GM11168 (cell line): ENCODE measurements around the gene ARFIP1.
"Not testable (repeated sequence)": the region's sequence is repeated elsewhere in the genome, so short reads cannot be mapped to it uniquely, and the experiment has no call there.

Source experiments
- in situ Hi-C: fragments of 300-500 bp; cut with MboI; formaldehyde crosslinking; loops from one replicate; pipeline ENCODE4 v1.12.0; 2022; ENCODE audit warnings: low sequenced_read_pairs; ENCODE audit not compliant: unreplicated experiment

ARFIP1 gene, protein sequence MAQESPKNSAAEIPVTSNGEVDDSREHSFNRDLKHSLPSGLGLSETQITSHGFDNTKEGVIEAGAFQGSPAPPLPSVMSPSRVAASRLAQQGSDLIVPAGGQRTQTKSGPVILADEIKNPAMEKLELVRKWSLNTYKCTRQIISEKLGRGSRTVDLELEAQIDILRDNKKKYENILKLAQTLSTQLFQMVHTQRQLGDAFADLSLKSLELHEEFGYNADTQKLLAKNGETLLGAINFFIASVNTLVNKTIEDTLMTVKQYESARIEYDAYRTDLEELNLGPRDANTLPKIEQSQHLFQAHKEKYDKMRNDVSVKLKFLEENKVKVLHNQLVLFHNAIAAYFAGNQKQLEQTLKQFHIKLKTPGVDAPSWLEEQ

GRCh38 chr4:152779513-152780266 lies at the start of gene ARFIP1, which contains the start of gene TIGD4:
ARFIP1 (plus strand) TSS chr4:152779954; CDS start chr4:152829634, 49,680 bp downstream.
TIGD4 (minus strand) TSS chr4:152779730; CDS start chr4:152771004, 8,726 bp downstream.
- in situ Hi-C loops = no loop called here

- in situ Hi-C loops = loop anchor here (10.0 kb wide), 1 partner anchor 87 kb away; no protein-coding TSS in a partner anchor
Observed at GRCh38 chr4:152731997-152732396, 47.8 kb upstream of the ARFIP1 start.

DNA sequence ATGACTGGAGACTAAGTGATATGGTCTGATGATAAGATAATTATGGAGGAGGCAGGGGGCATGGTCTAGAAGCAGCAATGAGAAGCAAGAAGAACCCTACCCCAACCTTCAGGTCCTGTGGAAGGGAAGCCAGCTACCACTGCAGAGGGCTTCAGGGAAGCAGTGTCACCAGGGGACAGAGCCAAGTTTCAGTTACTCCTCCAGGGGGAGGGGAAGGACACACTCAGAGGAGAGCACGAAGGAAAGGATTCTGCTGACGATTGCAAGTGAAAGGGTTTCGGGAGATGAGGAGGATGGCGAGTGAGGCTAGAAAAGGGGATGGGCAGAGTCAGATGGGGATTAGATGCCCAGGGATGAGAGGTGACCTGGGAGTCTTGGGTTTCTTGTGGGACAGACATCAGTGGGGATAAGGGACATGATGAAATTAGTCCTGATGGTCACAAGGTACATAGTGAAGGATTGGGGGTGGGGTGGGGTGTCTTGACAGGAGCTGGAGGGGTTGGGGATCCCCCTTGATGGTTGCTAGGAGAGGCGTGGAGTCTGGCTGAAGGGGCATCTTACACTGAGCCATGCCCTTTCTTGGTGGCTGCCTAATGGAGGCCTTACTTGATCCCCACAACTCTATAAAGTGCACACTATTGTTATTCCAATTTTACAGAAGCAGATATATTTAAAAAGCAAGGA lies 45.6 kb upstream of the ARFIP1 start:
- in situ Hi-C loops = loop anchor here (10.0 kb wide), 1 partner anchor 89 kb away; no protein-coding TSS in a partner anchor

GRCh38 chr4:152734699-152735050 lies 45.1 kb upstream of the ARFIP1 start:
- in situ Hi-C loops = loop anchor here (10.0 kb wide), 1 partner anchor 90 kb away; no protein-coding TSS in a partner anchor

- in situ Hi-C loops = loop anchor here (10.0 kb wide), 1 partner anchor 91 kb away; no protein-coding TSS in a partner anchor
Observed at GRCh38 chr4:152735396-152735859, 44.3 kb upstream of the ARFIP1 start.

GRCh38 chr4:152735906-152736305 lies 43.8 kb upstream of the ARFIP1 start:
- in situ Hi-C loops = loop anchor here (10.0 kb wide), 1 partner anchor 91 kb away; no protein-coding TSS in a partner anchor

GRCh38 chr4:152738827-152739226 lies 40.9 kb upstream of the ARFIP1 start:
- in situ Hi-C loops = loop anchor here (10.0 kb wide), 1 partner anchor 94 kb away; no protein-coding TSS in a partner anchor

GRCh38 chr4:152747444-152747843 lies 32.3 kb upstream of the ARFIP1 start:
- in situ Hi-C loops = no loop called here

DNA sequence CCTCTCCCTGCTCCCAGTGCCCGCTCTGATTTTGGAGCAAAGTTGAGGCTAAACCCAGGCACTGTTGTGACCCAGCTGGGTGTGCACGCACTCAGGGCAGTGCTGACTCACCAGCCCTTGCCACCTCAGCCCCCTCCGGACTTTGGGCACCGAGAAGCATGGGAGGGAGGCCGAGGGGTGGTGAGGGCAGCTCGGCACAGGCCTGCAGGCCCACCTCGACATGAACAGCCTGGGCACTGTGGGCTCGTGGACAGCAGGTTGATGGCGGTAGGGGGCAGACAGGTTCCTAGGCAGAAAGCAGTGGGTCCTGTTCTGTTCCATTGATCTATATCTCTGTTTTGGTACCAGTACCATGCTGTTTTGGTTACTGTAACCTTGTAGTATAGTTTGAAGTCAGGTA lies 31.1 kb upstream of the ARFIP1 start:
- in situ Hi-C loops = no loop called here

GRCh38 chr4:152763796-152764195 lies 16.0 kb upstream of the ARFIP1 start:
- in situ Hi-C loops = no loop called here

- in situ Hi-C loops = not testable (repeated sequence)
Observed at GRCh38 chr4:152765069-152765737, 14.6 kb upstream of the ARFIP1 start.

GRCh38 chr4:152771741-152772533 lies 7.8 kb upstream of the ARFIP1 start:
- in situ Hi-C loops = no loop called here

- in situ Hi-C loops = no loop called here
Observed at GRCh38 chr4:152773339-152773738, 6.4 kb upstream of the ARFIP1 start.

DNA sequence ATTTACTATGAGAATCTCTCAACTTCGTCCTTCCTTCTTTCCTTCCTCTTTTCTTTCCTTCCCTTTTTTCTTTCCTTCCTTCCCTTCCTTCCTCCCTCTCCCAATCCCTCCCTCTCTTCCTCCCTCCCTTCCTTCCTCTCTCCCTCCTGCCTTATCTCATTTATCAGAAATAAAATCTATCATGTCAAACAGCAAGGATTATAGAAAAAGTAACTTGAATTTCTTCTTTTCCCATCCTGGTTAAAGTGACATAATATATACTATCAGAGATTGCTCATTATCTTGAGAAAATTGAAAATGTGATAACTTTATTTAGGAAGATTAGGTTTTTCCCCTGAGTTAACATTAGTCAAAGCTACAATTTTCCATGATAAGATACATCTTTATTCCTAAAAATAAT lies 5.8 kb upstream of the ARFIP1 start:
- in situ Hi-C loops = no loop called here

GRCh38 chr4:152776352-152776751 lies 3.4 kb upstream of the ARFIP1 start:
- in situ Hi-C loops = no loop called here

DNA sequence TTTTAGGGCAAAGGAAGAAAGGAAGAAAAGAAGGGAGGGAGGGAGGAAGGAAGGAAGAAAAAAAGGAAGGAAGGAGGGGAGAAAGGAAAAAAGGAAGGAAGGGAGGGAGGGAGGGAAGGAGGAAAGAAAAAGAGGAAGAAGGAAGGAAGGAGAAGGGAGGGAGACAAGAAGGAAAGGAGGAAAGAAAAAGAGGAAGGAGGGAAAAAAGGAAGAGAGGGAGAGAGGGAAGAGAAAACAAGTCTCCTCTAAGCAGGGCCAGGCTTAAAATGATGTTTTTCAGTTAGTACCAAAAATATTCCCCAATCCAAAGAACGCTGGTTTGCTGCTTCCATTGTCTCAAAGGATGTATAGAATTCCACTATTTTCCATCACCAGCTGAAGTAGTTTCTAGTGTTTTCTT lies 2.3 kb upstream of the ARFIP1 start:
- in situ Hi-C loops = no loop called here

DNA sequence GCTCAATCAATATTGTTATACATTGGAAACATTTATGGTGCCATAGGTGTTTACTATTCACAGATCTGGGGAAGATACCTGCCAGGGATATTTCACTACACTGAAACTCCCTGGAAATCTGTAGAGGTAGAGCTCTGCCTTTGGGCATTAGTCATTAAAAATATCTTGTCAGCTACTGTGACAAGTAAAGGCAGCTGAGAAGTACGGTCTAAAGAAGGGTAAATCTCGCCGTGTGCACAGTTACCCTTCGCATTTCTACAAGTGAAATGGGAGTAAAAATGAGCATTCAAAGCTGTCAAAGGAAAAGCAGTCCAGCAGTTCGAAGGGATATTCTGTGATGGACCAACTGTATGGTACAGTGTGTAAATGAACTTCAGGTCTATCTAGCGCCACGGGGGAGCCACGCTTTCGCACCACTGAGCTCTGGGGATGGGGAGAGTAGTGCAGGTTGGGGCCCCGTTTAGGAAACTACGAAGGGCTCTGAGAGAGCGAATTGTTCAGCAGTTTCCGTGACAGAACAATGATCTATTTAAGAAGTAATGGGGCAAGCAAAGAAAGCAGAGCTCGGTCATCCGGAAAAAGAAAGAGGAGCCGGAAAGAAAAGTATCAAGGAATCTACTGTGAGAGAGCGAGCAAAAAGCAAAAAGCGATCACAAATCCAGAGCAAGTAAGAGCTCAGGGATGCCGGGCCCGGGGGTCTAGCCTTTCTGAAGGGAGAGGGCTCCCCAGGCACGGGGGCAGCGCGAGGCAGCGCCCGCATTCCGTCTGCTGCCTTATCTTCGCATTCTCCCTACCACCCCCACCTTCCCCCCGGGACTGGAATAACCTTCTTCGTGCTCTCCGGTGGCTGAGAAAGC lies 870 bp upstream of the ARFIP1 start:
- in situ Hi-C loops = no loop called here

DNA sequence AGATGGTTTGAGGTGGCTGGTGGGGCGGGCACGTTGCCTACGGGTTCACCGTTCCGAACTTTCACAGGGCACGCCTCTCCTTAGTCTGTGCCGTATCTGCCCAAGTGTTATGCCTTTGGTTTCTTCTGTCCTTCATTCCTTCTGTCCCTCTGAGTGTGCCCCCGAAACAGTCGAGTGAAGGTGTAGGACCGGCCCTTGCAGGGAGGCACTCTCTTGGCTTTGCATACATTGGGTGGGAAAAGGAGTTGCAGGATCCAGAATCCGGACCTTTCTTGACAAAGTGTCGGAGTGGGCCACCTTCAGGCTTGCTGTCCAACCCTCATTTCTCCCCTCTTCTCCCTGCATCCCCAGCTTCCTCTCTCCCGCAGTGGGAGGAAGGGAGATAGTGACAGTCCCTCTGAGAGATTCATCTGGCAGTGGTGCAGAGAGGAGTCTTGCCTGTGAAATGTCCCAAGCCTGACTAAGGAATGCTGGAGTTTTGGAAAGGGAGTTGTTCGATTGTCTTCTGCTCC lies 569 bp downstream of the ARFIP1 start:
- in situ Hi-C loops = no loop called here
